ENCODE measurements around the gene PCID2. TPM values are rescaled to one million over a fixed set of nuclear protein-coding genes. Genes with fewer than 3 reads are reported as not detected.

Gene PCID2
- total RNA-seq, result 44.4 and 58.6 TPM in 2 replicates

DNA sequence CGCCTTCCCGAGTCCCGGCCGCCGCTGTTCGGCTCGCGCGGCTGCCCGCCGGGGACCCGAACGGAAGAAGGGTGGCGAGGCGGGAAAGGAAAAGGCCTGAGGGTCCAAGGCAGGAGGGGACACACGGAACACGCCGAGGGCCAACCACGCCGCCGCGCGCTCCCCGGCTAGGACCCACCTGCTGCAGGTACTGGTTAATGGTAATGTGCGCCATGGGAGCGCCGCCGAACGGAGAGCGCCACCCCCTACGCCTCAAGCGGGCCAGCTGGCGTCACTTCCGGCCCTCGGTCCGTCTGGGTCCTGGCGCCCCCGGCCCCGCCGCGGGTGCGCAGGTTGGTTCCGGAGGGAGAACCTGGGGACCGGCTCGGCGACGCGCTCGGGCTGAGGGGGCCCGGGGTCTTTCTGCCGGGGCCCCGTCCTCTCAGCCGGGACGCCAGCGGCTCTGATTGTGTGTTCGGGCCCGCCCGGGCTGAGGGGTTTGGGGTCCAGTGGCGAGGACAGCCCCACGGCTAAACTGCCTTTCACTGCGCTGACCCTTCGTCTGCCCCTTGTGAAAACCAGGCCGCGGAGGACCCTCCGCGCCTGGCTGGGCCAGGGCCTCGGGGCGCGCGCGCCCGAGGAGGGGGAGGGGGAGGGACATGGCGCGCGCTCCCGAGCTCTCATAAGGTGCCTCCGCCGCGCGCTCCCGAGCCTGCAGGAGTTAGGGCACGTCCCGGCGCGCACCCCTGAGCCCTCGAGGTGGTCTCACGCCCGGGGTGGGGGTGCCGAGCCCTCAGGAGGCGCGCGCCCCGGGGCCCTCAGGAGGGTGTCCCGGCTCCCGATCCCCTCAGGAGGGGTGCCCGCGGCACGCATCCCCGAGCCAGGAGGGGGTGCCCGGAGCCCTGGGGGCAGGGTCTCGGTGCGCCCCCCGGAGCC lies at the start of gene PCID2:
Gene PCID2, minus strand, starts transcription at position 249 of the 915 bp plus-strand sequence. Its CDS starts 35 bp downstream, at position 214.

DNA sequence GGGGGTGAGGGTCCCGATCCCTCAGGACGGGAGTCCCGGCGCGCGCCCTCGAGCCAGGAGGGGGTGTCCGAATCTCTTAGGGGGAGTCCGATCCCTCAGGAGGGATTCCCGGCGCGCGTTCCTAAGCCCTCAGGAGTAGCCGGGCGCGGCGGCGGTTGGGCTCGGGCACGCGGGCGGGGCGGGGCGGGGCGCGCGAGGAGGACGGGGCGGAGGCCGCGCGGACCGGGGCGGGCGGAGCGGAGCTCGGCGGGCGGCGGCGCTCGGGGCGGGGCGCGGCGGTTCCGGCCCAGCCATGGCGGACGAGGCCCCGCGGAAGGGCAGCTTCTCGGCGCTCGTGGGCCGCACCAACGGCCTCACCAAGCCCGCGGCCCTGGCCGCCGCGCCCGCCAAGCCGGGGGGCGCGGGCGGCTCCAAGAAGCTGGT lies 878 bp upstream of the PCID2 start, which contains the start of gene CUL4A:
Gene CUL4A, plus strand, starts transcription at position 278 of the 423 bp plus-strand sequence. Its CDS starts 15 bp downstream, at position 293.

DNA sequence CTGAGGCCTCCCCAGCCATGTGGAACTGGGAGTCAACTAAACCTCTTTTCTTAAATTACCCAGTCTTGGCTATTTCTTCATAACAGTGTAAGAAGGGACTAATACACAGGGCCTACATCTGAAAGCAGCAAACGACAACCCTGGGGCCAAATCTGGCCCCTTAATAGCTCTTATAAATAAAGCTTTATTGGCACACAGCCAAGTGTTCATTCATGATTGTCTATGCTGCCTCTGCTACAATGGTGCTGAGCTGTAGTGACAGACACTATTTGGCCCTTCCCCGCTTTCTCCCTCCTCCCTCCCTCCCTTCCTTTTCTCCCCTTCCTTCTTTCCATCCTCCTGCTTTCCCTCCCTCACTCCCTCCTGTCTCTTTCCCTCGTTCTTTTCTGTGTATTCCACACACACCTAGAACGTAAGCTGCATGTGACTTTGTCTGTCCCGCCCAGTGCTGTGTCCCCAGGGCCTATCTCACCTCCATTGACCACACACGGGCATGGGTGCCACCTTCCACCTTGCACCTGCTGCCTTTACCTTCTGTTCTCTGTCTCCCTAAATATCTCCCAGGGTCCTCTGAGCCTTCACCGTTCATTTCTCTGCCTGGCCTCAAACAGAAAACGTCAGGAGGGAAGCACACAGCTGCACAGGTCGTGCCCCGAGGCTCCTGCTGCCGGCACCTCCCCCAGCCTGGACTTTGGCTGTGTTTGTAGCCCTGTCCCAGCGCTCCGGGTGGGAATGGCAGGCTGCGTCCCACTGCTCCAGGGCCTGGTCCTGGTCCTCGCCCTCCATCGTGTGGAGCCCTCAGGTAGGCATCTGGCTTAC lies 50.3 kb downstream of the PCID2 start, which contains the start of gene PROZ:
Gene PROZ, plus strand, starts transcription at position 720 of the 819 bp plus-strand sequence. Its CDS starts 13 bp downstream, at position 733.

Small RNA genes within 50 kb of the gene (small RNA-seq; reads per million reads assigned to genes)
- not detected for gene AL137002.1

Other genes starting within 250 kb of the PCID2 start
- 1.7 and 2.1 TPM in 2 replicates for gene MCF2L, start 239.5 kb downstream of the PCID2 start, total RNA-seq
- under 0.01 and 0.12 TPM in 2 replicates for gene F7, start 102.9 kb downstream of the PCID2 start, total RNA-seq
- gene F10, start 85.9 kb downstream of the PCID2 start, total RNA-seq, result 5.7 and 10.6 TPM in 2 replicates
- not detected in 2 replicates for gene PROZ, start 50.0 kb downstream of the PCID2 start, total RNA-seq
- 111 and 133 TPM in 2 replicates for gene CUL4A, start 944 bp upstream of the PCID2 start, total RNA-seq
- 203 and 213 TPM in 2 replicates for gene LAMP1, start 88.6 kb upstream of the PCID2 start, total RNA-seq
- 0.73 and 1.3 TPM in 2 replicates for gene GRTP1, start 155.5 kb upstream of the PCID2 start, total RNA-seq
- gene ADPRHL1, start 244.8 kb upstream of the PCID2 start, total RNA-seq, result 1.1 and 2.3 TPM in 2 replicates